Heart right ventricle (tissue), 16 donors: ENCODE results near the gene CASKIN2. TPM values are rescaled to one million over a fixed set of nuclear protein-coding genes. Genes with fewer than 3 reads are reported as not detected.
A peak's percentile ranks its signal among the peaks of the same experiment; 100 is the strongest.

Source experiments
- ATAC-seq, 8 donors: fragments of 200-7000 bp; cut with Tn5 transposase; one replicate each; pipeline ENCODE4 v1.9.1; 2020; ENCODE audit warnings: mild to moderate bottlenecking in 8 of 8, moderate library complexity in 8 of 8, moderate number of reproducible peaks in 1 of 8
- DNase-seq, 2 donors: peaks; one replicate each; pipeline ENCODE4 v3.0.0-alpha.2; 2020
- H3K27ac ChIP-seq, 10 donors: fragments of 200-600 bp; sonication (generic) in 2 of 10; one replicate each; pipeline versions ENCODE4 v1.5.0 to v1.8.0; 2020 to 2022; ENCODE audit warnings: mild to moderate bottlenecking in 3 of 10
- H3K27me3 ChIP-seq, 7 donors: fragments of 200-600 bp; one replicate each; pipeline ENCODE4 v1.8.0; 2021 to 2022; ENCODE audit warnings: mild to moderate bottlenecking in 2 of 7
- H3K36me3 ChIP-seq, 9 donors: fragments of 200-600 bp; sonication (generic) in 1 of 9; one replicate each; pipeline versions ENCODE4 v1.5.0 to v1.8.0; 2020 to 2022; ENCODE audit warnings: mild to moderate bottlenecking in 2 of 9
- H3K4me1 ChIP-seq, 9 donors: fragments of 200-600 bp; sonication (generic) in 1 of 9; one replicate each; pipeline versions ENCODE4 v1.5.0 to v1.8.0; 2020 to 2022; ENCODE audit warnings: mild to moderate bottlenecking in 4 of 9
- H3K4me3 ChIP-seq, 10 donors: fragments of 200-600 bp; sonication (generic) in 2 of 10; one replicate each; pipeline versions ENCODE4 v1.5.0 to v1.8.0; 2020 to 2022; ENCODE audit warnings: mild to moderate bottlenecking in 7 of 10, moderate library complexity in 2 of 10
- H3K9me3 ChIP-seq, 11 donors: fragments of 200-600 bp in 10 of 11; sonication (generic) in 2 of 11; one replicate each; pipeline versions ENCODE4 v1.5.0 to v1.8.0; 2013 to 2022; ENCODE audit warnings: mild to moderate bottlenecking in 2 of 11, control low read depth in 1 of 11, moderate library complexity in 1 of 11
- WGBS, 2 donors: extraction: QIAGEN DNeasy Blood & Tissue Kit; methylation state at CpG; one replicate each; pipeline ENCODE4 v1.1.7; 2013; ENCODE audit warnings: inconsistent platforms in 1 of 2; 5-methylcytosine and 5-hydroxymethylcytosine counted together
- intact Hi-C, 10 donors: fragments of 100-400 bp; cut with DNase I; formaldehyde crosslinking; loops; one replicate each; pipeline versions ENCODE4 v1.11.1 to v1.14.2; 2022
- polyA plus RNA-seq, 2 donors: library from polyadenylated mRNA; stranded (reverse); fragments of 200-250 nt; gene quantifications; one replicate each; pipeline ENCODE4 v1.2.3, GENCODE V29; 2013
- total RNA-seq, 10 donors: library from RNA; stranded (reverse); fragmentation: NEBNext Ultra II Directional in 3 of 10; extraction: Animal tissue kit (Norgen Biotek cat#: 25700) in 3 of 10; gene quantifications; one replicate each; pipeline versions ENCODE4 v1.2.1 to v1.2.4, GENCODE V29; 2021 to 2023
- TF ChIP-seq, protein P1 (sequence below), 9 donors: fragments of 200-600 bp; sonication (generic) in 2 of 9; IDR thresholded peaks; one replicate each; pipeline versions ENCODE4 v1.5.0 to v1.8.0; 2021 to 2022; ENCODE audit warnings: antibody characterized with exemption in 9 of 9, mild to moderate bottlenecking in 5 of 9, moderate library complexity in 1 of 9
- donor health status: Arrhythmogenic right ventricular cardiomyopathy.
- donor health status: ischemic (EF 13 %, LVEDD 7.1; RV severe dilation, severe dysfunction).
- donor health status: healthy with polysubstance abuse.
- donor health status: DM: no; HTN: yes; CAD: no.
- donor health status: DM: no; HTN: no; CAD: no.
- donor health status: ischemic (EF 25% LVEDD 6.9; RV normal size, moderate dysfunction).
- donor health status: ischemic (EF 25% LVEDD 5.7; RV mildly dilated, moderate dysfunction).
- donor health status: healthy.
- donor health status: DM: yes; HTN: yes; CAD: no.
- donor health status: Ischemic cardiomyopathy.
- donor health status: ischemic (EF 35%, LVEDD 5.7; RV mildly dilated, moderate dysfunction).
- donor health status: nonischemic (EF 11% LVEDD 7.7; RV severe dilation, severe dysfunction).
- donor health status: DM: yes; HTN: yes; CAD: no.
- donor health status: PGD.
- donor health status: ischemic (EF 29% LVEDD 5.4; RV normal size, mild dysfunction).
- donor health status: nonischemic (EF 23%, LVEDD 6.1; RV moderate dilation, normal function).

CASKIN2 gene
- total and polyA plus RNA-seq, 12 donors, result 17.6 to 59.2 (median 36.5) TPM

DNA sequence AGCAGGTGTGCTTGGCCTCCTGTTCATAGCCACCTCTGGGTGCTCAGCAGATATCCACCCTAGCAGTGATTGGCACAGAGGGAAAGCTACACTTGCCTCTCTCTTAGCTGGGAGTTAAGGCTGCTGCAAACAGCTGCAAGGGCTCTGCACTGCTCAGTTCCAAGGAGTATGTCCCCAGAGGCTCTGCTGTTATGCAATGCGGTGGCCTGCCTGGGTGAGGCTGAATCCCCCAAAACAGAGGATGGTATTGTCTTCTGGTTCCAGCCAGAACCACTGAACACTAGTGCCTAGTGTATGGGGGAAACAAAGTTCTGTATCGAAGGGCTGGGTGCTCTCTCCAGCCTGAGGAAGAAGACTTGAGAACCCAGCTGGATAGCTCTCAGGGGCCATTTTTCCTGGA, 42.1 kb downstream of the CASKIN2 start:
- intact Hi-C loops, result loop anchor here in 1 of 10 donors (10.0 kb wide), 1 partner anchor 48 kb away; no protein-coding TSS in a partner anchor
- no peak for DNase-seq
- 70 to 92% methylated on average over 2 of the region's 2 CpGs for WGBS, 2 donors
- Histone ChIP-seq H3K27ac (peak overlapping the region in 8 of 10 donors; percentile 30 to 90 (median 65)), H3K27me3 (no peaks in the 10 kb centered on the region), H3K4me3 (no peak overlapping the region), H3K36me3 (peaks cover 0 to 33% (median 0%) of the 10 kb centered on the region in 9 donors), H3K4me1 (peaks cover 29 to 66% (median 43%) of the 10 kb centered on the region in 9 donors), H3K9me3 (no peaks in the 10 kb centered on the region)
- ATAC-seq, result peak in 3 of 8 donors; percentile 38 to 45 (median 44)
- TF ChIP-seq, protein P1, sequence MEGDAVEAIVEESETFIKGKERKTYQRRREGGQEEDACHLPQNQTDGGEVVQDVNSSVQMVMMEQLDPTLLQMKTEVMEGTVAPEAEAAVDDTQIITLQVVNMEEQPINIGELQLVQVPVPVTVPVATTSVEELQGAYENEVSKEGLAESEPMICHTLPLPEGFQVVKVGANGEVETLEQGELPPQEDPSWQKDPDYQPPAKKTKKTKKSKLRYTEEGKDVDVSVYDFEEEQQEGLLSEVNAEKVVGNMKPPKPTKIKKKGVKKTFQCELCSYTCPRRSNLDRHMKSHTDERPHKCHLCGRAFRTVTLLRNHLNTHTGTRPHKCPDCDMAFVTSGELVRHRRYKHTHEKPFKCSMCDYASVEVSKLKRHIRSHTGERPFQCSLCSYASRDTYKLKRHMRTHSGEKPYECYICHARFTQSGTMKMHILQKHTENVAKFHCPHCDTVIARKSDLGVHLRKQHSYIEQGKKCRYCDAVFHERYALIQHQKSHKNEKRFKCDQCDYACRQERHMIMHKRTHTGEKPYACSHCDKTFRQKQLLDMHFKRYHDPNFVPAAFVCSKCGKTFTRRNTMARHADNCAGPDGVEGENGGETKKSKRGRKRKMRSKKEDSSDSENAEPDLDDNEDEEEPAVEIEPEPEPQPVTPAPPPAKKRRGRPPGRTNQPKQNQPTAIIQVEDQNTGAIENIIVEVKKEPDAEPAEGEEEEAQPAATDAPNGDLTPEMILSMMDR (IDR thresholded peaks at IDR 0.05), result no peak

DNA sequence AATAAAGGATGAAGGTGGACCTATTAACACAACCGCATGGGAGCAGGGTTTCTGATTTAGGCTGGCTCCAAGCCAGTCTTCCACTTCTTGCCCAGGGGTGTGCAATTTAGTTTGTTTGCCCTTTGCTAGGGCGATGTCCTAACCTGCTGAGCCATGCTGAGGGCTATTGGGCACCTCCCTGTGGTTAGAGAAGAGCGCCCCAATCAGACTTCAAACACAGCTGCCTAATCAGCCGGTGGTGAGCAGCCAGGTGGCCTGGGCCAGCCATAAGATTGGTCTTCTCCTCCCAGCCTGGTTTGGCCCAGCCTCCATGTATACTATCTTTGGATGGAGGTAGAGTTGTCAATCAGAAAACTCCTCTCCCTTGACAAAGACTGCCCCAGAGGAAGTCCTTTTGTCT, 43.2 kb downstream of the CASKIN2 start:
- H3K9me3 ChIP-seq, result no peaks in the 10 kb centered on the region
- intact Hi-C loops, result loop anchor here in 1 of 10 donors (10.0 kb wide), 1 partner anchor 47 kb away; no protein-coding TSS in a partner anchor
- no peak overlapping the region for H3K4me3 ChIP-seq
- no peaks in the 10 kb centered on the region for H3K27me3 ChIP-seq
- WGBS, 2 donors, result 60 to 66% methylated on average over 4 of the region's 4 CpGs
- H3K36me3 ChIP-seq, result peaks cover 0 to 33% (median 0%) of the 10 kb centered on the region in 9 donors
- DNase-seq (no peak), ATAC-seq (no peak)
- peak overlapping the region in 2 of 10 donors; percentile 13 to 14 for H3K27ac ChIP-seq
- TF ChIP-seq, protein P1 (IDR thresholded peaks at IDR 0.05), result no peak
- peaks cover 23 to 64% (median 41%) of the 10 kb centered on the region in 9 donors for H3K4me1 ChIP-seq

- H3K36me3 ChIP-seq, result peaks cover 0 to 36% (median 0%) of the 10 kb centered on the region in 9 donors
- no peaks in the 10 kb centered on the region for H3K27me3 ChIP-seq
- 92 to 93% methylated on average over 6 of the region's 6 CpGs for WGBS, 2 donors
- no peak for DNase-seq
- peaks cover 13 to 55% (median 32%) of the 10 kb centered on the region in 9 donors for H3K4me1 ChIP-seq
- H3K9me3 ChIP-seq, result peaks cover 0 to 9% (median 0%) of the 10 kb centered on the region in 11 donors
- TF ChIP-seq, protein P1 (IDR thresholded peaks at IDR 0.05), result no peak
- no peak overlapping the region for H3K4me3 ChIP-seq
- H3K27ac ChIP-seq, result peak overlapping the region in 1 of 10 donors; percentile 1
- ATAC-seq, result no peak
- intact Hi-C loops, result loop anchor here in 1 of 10 donors (10.0 kb wide), 1 partner anchor 46 kb away; no protein-coding TSS in a partner anchor
Observed at GRCh38 chr17:75471207-75471606, 44.1 kb downstream of the CASKIN2 start.

- Histone ChIP-seq H3K4me1 (peaks cover 0 to 37% (median 15%) of the 10 kb centered on the region in 9 donors), H3K27ac (peak overlapping the region in 7 of 10 donors; percentile 15 to 61 (median 32)), H3K27me3 (no peaks in the 10 kb centered on the region), H3K4me3 (no peak overlapping the region), H3K36me3 (peaks cover 0 to 35% (median 0%) of the 10 kb centered on the region in 9 donors), H3K9me3 (peaks cover 0 to 9% (median 0%) of the 10 kb centered on the region in 11 donors)
- intact Hi-C loops, result loop anchor here in 1 of 10 donors (1.0 kb wide), 1 partner anchor 9 kb away; no protein-coding TSS in a partner anchor
- 81 to 85% methylated on average over 13 of the region's 13 CpGs for WGBS, 2 donors
- TF ChIP-seq, protein P1 (IDR thresholded peaks at IDR 0.05), result no peak
- DNase-seq (no peak), ATAC-seq (peak in 4 of 8 donors; percentile 40 to 59 (median 47))
Observed at GRCh38 chr17:75468779-75469373, 46.5 kb downstream of the CASKIN2 start.
